Measurements from ENCODE around the gene RASGEF1B. TPM values are rescaled to one million over a fixed set of nuclear protein-coding genes. Genes with fewer than 3 reads are reported as not detected.
A peak's percentile ranks its signal among the peaks of the same experiment; 100 is the strongest.

RASGEF1B gene
- total RNA-seq, 1 experiment from 2014 or later: 7.5 TPM

DNA sequence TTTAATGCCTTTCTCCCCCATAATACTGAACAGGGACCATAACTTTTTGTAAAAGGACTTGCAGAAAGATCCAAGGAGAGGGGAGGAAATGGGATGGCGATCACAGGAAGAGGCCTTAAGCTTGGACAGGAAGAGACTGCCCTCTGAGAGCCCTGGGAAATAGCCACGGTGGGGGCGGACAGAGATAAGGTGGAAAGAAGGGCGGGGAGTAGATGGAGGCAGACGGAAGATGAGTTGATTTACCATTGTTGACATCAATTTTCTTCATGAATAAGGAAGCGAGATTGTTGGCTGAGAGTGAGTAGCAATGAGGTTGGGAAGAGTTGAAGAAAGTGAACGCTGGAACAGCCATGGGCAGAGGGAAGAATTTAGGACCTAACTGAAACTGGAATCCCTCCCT, 63.4 kb downstream of the RASGEF1B start:
- H3K23ac ChIP-seq (ENCODE audit: insufficient read length, low read depth, low read length): no peak overlapping the region
- H2BK120ac ChIP-seq (ENCODE audit: low read depth, low read length, poor library complexity, severe bottlenecking): no peak overlapping the region
- Mint-ChIP-seq H3K9me3 (peaks cover 0 to 3% of the 10 kb centered on the region in 2 experiments; a peak in 1 of 5 replicates), H3K27ac (0 out of 7 replicates have a peak overlapping the region, but pooled peaks of 1 of the 3 experiments have one; percentile 9), H3K36me3 (ENCODE audit: insufficient read depth in 1 of 3, low read depth in 3 of 3) (peaks cover 0 to 2% (median 0%) of the 10 kb centered on the region in 3 experiments; a peak in 1 of 7 replicates), H3K4me1 (peaks cover 5 to 8% of the 10 kb centered on the region in 2 experiments; a peak in 2 of 4 replicates), H3K4me3 (no peak overlapping the region), H3K27me3 (ENCODE audit: low read depth) (no peaks in the 10 kb centered on the region)
- no peak overlapping the region for H3K4me2 ChIP-seq (ENCODE audit: insufficient read depth, insufficient read length, low read length)
- H3K23me2 ChIP-seq (ENCODE audit: insufficient read length, low read depth, low read length, poor library complexity, severe bottlenecking): no peaks in the 10 kb centered on the region
- H2AK5ac ChIP-seq (ENCODE audit: insufficient read length, low read length): no peak overlapping the region
- no peaks in the 10 kb centered on the region for H3K79me1 ChIP-seq (ENCODE audit: insufficient read depth, low read depth, low read length, poor library complexity, severe bottlenecking)
- no peak for DNase-seq
- no CpG with 5 or more reads among the region's 7 CpGs for WGBS (ENCODE audit: extremely low coverage, insufficient read length, low lambda C conversion rate)
- H3K79me2 ChIP-seq (ENCODE audit: insufficient read depth, low read length): no peaks in the 10 kb centered on the region
- no peak overlapping the region for H3K4ac ChIP-seq (ENCODE audit: low read depth, low read length)
- no peak overlapping the region for H2BK15ac ChIP-seq (ENCODE audit: low read depth, low read length)
- no peak overlapping the region for H3K9ac ChIP-seq (ENCODE audit: extremely low read depth, insufficient read length, low read length)
- H2AFZ ChIP-seq (ENCODE audit: low read length): no peak overlapping the region
- no peaks in the 10 kb centered on the region for H3K4me1 ChIP-seq (ENCODE audit: insufficient read depth, low read length)
- TF ChIP-seq, protein P1, sequence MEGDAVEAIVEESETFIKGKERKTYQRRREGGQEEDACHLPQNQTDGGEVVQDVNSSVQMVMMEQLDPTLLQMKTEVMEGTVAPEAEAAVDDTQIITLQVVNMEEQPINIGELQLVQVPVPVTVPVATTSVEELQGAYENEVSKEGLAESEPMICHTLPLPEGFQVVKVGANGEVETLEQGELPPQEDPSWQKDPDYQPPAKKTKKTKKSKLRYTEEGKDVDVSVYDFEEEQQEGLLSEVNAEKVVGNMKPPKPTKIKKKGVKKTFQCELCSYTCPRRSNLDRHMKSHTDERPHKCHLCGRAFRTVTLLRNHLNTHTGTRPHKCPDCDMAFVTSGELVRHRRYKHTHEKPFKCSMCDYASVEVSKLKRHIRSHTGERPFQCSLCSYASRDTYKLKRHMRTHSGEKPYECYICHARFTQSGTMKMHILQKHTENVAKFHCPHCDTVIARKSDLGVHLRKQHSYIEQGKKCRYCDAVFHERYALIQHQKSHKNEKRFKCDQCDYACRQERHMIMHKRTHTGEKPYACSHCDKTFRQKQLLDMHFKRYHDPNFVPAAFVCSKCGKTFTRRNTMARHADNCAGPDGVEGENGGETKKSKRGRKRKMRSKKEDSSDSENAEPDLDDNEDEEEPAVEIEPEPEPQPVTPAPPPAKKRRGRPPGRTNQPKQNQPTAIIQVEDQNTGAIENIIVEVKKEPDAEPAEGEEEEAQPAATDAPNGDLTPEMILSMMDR (conservative IDR thresholded peaks at IDR 0.05): no peak
- no peak overlapping the region for H3K18ac ChIP-seq (ENCODE audit: insufficient read length, low read depth, low read length)
- no peak overlapping the region for H4K91ac ChIP-seq (ENCODE audit: insufficient read length, low read depth, low read length)
- no peak overlapping the region for H2BK12ac ChIP-seq (ENCODE audit: insufficient read length, low read depth, low read length)
- H4K5ac ChIP-seq (ENCODE audit: insufficient read length, low read depth, low read length): no peak overlapping the region
- H3K27me3 ChIP-seq (ENCODE audit: insufficient read depth, low read length): no peaks in the 10 kb centered on the region
- H3T11ph ChIP-seq (ENCODE audit: low read length): no peak overlapping the region
- H3K9me3 ChIP-seq (ENCODE audit: control insufficient read depth, low read depth, low read length): no peaks in the 10 kb centered on the region
- no peak overlapping the region for H2BK20ac ChIP-seq (ENCODE audit: low read depth, low read length, poor library complexity, severe bottlenecking)
- H4K20me1 ChIP-seq (ENCODE audit: control insufficient read depth, insufficient read depth, insufficient read length): no peaks in the 10 kb centered on the region
- H3K56ac ChIP-seq (ENCODE audit: insufficient read length, low read depth, low read length): no peak overlapping the region
- no peak overlapping the region for H3K14ac ChIP-seq (ENCODE audit: insufficient read depth, low read length)
- no peak overlapping the region for H3K27ac ChIP-seq (ENCODE audit: insufficient read length, low read depth, low read length)
- H2BK5ac ChIP-seq (ENCODE audit: insufficient read length, low read length): no peak overlapping the region
- no peak overlapping the region for H4K8ac ChIP-seq (replicated peaks; ENCODE audit: insufficient read length, low read depth, low read length)

Data from H9 (cell line).